GM12878 (cell line): ENCODE results near the gene OSBPL2.

Experiments used
- EP300 ChIP-seq, 2 experiments: fragments of 150-350 bp in 1 of 2; IDR thresholded peaks; 2 replicates each; pipeline ENCODE4 v1.6.1; 2011 to 2012; ENCODE audit warnings: low read depth in 2 of 2, low read length in 2 of 2, borderline replicate concordance in 1 of 2, improper control_type of control experiment in 1 of 2, inconsistent platforms in 1 of 2; ENCODE audit not compliant: control insufficient read depth in 1 of 2
- FOS ChIP-seq: IDR thresholded peaks from 3 replicates; pipeline ENCODE4 v1.6.1; 2011; ENCODE audit warnings: borderline replicate concordance; ENCODE audit not compliant: insufficient read length; ENCODE audit errors: extremely low read depth
- GABPA ChIP-seq: IDR thresholded peaks from 2 replicates; pipeline ENCODE4 v1.6.1; 2014; ENCODE audit warnings: antibody characterized with exemption, low read depth, mild to moderate bottlenecking, inconsistent platforms
- HCFC1 ChIP-seq: fragments of 150-350 bp; IDR thresholded peaks from 2 replicates; pipeline ENCODE4 v1.6.1; 2014; ENCODE audit warnings: low read length
- KAT2A ChIP-seq: conservative IDR thresholded peaks from 2 replicates; pipeline ENCODE4 v1.6.1; 2011; ENCODE audit warnings: low read depth, low read length; ENCODE audit not compliant: control insufficient read depth
- KLF5 ChIP-seq: fragments of 450-650 bp; IDR thresholded peaks from 2 replicates; pipeline ENCODE4 v1.6.1; 2014; ENCODE audit warnings: mild to moderate bottlenecking; ENCODE audit not compliant: partially characterized antibody
- POLR2A ChIP-seq: IDR thresholded peaks from 2 replicates; pipeline ENCODE4 v1.6.1; 2011; ENCODE audit warnings: low read depth, mild to moderate bottlenecking, low read length
- RAD51 ChIP-seq: fragments of 450-650 bp; IDR thresholded peaks from 2 replicates; pipeline ENCODE4 v1.6.1; 2016; ENCODE audit warnings: moderate library complexity, mild to moderate bottlenecking, inconsistent platforms
- SIN3A ChIP-seq: IDR thresholded peaks from 2 replicates; pipeline ENCODE4 v1.6.1; 2012; ENCODE audit warnings: low read depth, low read length, improper control_type of control experiment
- TARDBP ChIP-seq: IDR thresholded peaks from 2 replicates; pipeline ENCODE4 v1.6.1; 2016; ENCODE audit warnings: borderline replicate concordance
- TCF12 ChIP-seq: IDR thresholded peaks from 2 replicates; pipeline ENCODE4 v1.6.1; 2011; ENCODE audit warnings: low read depth, mild to moderate bottlenecking, low read length
- TF ChIP-seq, protein P1 (sequence below), 3 experiments: IDR thresholded peaks in 2 of 3; conservative IDR thresholded peaks in 1 of 3; 2 replicates each; pipeline ENCODE4 v1.5.1; 2011; ENCODE audit warnings: low read depth in 3 of 3, low read length in 3 of 3, mild to moderate bottlenecking in 3 of 3, control low read depth in 2 of 3, moderate library complexity in 2 of 3, inconsistent platforms in 1 of 3, mixed read lengths in 1 of 3; ENCODE audit not compliant: control insufficient read depth in 2 of 3, insufficient read depth in 1 of 3; ENCODE audit errors: extremely low read depth in 1 of 3
- TF ChIP-seq, protein P2 (sequence below): IDR thresholded peaks from 2 replicates; pipeline ENCODE4 v1.6.1; 2011; ENCODE audit warnings: low read depth, mild to moderate bottlenecking, low read length, moderate library complexity, borderline replicate concordance; ENCODE audit errors: extremely low read depth
- TF ChIP-seq, protein P3 (sequence below): IDR thresholded peaks from 2 replicates; pipeline ENCODE4 v1.6.1; 2012; ENCODE audit warnings: low read depth, low read length, improper control_type of control experiment

DNA sequence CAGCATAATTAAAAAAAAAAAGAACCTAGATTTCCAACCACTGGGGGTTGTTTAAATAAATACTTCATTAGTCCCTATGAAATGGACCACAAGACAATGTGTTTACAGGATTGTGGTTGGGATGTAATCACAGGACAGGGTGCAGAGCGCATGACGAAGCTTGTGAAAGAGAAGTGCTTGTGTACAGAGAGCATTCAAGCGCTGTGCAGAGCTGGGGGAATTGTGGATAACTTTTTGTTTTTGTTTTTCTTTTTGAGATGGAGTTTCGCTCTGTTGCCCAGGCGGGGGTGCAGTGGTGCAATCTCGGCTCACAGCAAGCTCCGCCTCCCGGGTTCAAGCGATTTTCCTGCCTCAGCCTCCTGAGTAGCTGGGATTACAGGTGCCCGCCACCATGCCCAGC lies 106.5 kb downstream of the OSBPL2 start:
- TF ChIP-seq POLR2A (no peak), TCF12 (no peak), EP300 (IDR thresholded peaks at IDR 0.05; ENCODE audit: borderline replicate concordance in 1 of 2, control insufficient read depth in 1 of 2, low read depth in 2 of 2, low read length in 2 of 2) (no peak), FOS (no peak), RAD51 (no peak), TARDBP (no peak), SIN3A (no peak), KLF5 (no peak), KAT2A (no peak), HCFC1 (no peak), GABPA (no peak)
- TF ChIP-seq, protein P1, sequence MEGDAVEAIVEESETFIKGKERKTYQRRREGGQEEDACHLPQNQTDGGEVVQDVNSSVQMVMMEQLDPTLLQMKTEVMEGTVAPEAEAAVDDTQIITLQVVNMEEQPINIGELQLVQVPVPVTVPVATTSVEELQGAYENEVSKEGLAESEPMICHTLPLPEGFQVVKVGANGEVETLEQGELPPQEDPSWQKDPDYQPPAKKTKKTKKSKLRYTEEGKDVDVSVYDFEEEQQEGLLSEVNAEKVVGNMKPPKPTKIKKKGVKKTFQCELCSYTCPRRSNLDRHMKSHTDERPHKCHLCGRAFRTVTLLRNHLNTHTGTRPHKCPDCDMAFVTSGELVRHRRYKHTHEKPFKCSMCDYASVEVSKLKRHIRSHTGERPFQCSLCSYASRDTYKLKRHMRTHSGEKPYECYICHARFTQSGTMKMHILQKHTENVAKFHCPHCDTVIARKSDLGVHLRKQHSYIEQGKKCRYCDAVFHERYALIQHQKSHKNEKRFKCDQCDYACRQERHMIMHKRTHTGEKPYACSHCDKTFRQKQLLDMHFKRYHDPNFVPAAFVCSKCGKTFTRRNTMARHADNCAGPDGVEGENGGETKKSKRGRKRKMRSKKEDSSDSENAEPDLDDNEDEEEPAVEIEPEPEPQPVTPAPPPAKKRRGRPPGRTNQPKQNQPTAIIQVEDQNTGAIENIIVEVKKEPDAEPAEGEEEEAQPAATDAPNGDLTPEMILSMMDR (IDR thresholded peaks at IDR 0.05 in 2 of 3, conservative IDR thresholded peaks at IDR 0.05 in 1 of 3; ENCODE audit: control insufficient read depth in 2 of 3, extremely low read depth in 1 of 3, insufficient read depth in 1 of 3, low read depth in 3 of 3, low read length in 3 of 3): no peak
- TF ChIP-seq, protein P2, sequence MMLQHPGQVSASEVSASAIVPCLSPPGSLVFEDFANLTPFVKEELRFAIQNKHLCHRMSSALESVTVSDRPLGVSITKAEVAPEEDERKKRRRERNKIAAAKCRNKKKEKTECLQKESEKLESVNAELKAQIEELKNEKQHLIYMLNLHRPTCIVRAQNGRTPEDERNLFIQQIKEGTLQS: no peak
- TF ChIP-seq, protein P3, sequence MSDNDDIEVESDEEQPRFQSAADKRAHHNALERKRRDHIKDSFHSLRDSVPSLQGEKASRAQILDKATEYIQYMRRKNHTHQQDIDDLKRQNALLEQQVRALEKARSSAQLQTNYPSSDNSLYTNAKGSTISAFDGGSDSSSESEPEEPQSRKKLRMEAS: no peak
